ENCODE data around the gene KCND1.

GRCh38 chrX:48989483-48989882 lies 17.8 kb upstream of the KCND1 start:
- TF ChIP-seq CTCF (conservative IDR thresholded peaks at IDR 0.05; ENCODE audit: low read depth in 2 of 2) (no peak), NANOG (IDR thresholded peaks at IDR 0.05; ENCODE audit: borderline replicate concordance) (no peak), CREB1 (CRISPR knock-in tag; IDR thresholded peaks at IDR 0.05; ENCODE audit: low read depth) (no peak), POLR2AphosphoS5 (IDR thresholded peaks at IDR 0.05; ENCODE audit: low read depth) (no peak), EZH2phosphoT487 (IDR thresholded peaks at IDR 0.05; ENCODE audit: unreplicated experiment) (no peak), REST (IDR thresholded peaks at IDR 0.05; ENCODE audit: unreplicated experiment) (no peak), EZH2 (IDR thresholded peaks at IDR 0.05; ENCODE audit: low read depth, unreplicated experiment) (no peak), ZNF114 (CRISPR knock-in tag; IDR thresholded peaks at IDR 0.05) (no peak), JUNB (IDR thresholded peaks at IDR 0.05; ENCODE audit: unreplicated experiment) (no peak), ZNF331 (CRISPR knock-in tag; IDR thresholded peaks at IDR 0.05; ENCODE audit: low read depth) (no peak), STAT1 (IDR thresholded peaks at IDR 0.05; ENCODE audit: unreplicated experiment) (no peak), ETS1 (IDR thresholded peaks at IDR 0.05) (no peak)
